GM21737 (cell line): Measurements from ENCODE around the gene RNF144A.

Source experiments
- ATAC-seq: cut with Tn5 transposase; IDR thresholded peaks from one replicate; pipeline ENCODE4 v1.9.1; 2021; ENCODE audit warnings: mild to moderate bottlenecking, moderate library complexity; ENCODE audit not compliant: unreplicated experiment

RNF144A gene

GRCh38 chr2:6945087-6945813 lies 28.0 kb downstream of the RNF144A start:
- peak; percentile 91 for ATAC-seq

DNA sequence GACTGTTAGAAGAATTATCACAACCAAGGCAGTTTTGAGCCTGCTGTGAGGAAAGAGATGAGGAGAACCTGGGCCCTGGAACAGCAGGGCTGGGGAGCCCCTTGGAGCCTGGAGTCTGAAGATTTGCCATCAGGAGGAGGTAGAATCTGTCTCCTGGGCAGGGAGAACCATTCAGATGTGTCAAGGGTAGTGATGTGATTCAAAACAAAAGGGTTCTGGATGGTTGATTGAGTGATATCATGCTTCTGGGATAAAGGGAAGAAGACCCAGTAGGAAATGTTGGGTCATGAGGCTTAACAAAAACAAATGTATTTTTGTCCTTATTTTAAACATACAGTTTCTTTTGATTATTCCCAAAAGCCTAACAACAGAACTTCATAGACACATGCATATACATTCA lies 28.6 kb downstream of the RNF144A start:
- no peak for ATAC-seq

DNA sequence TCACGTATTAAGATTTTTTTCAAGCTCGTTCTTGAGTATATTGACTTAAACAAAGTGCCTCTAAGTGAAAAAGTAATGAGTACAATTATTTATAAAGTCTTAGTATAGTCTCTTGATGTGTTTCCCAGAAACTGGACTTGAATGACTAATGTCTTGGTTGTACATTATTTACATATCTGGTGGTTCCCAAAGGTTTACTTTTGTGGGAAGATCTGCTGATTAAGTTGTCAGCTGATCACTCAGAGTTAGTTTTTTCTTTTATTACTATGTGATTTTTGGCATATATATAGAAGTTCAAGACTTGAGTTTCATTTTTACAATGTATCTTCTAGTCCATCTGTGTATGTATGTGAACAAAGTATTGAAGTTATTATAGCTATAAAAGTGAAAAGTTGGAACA lies 29.5 kb downstream of the RNF144A start:
- no peak for ATAC-seq

DNA sequence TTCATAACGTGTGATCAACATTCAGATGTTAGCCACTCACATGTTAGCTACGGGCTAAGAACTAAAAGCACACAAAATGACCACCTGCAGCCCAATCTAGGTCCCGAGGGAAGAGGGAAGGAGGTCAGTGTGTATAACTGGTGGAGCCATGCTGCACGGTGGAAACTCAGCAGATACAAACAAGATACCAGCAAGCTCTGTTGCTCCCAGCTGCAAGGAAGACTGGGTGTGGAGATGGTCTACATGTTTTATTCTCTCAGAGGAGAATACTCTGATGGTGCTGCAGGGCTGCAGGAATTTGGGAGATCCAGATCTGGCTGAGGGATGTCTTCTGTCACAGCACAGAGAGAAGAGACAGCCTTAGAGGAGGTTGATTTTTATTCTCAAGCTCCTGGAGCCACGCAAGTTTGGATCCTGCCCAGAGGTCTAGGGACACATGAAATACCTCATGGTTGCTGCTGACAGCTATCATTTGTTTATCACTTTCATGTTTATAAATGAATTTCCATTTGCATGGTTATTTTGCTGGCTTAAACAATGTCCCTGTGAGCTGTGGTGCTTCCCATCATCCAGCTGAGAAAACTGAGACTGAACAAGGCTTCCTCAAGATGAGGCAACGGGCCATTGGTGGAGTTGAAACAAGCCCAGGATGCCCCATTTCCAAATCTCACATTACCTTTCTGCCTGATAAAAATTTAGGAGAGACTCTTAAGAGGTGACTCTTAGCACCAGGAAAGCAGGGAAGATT lies 30.9 kb downstream of the RNF144A start:
- no peak for ATAC-seq

- no peak for ATAC-seq
Observed at GRCh38 chr2:6948677-6949351, 31.6 kb downstream of the RNF144A start.

- no peak for ATAC-seq
Observed at GRCh38 chr2:6951046-6951445, 33.8 kb downstream of the RNF144A start.

- no peak for ATAC-seq
Observed at GRCh38 chr2:6952101-6952500, 34.9 kb downstream of the RNF144A start.

DNA sequence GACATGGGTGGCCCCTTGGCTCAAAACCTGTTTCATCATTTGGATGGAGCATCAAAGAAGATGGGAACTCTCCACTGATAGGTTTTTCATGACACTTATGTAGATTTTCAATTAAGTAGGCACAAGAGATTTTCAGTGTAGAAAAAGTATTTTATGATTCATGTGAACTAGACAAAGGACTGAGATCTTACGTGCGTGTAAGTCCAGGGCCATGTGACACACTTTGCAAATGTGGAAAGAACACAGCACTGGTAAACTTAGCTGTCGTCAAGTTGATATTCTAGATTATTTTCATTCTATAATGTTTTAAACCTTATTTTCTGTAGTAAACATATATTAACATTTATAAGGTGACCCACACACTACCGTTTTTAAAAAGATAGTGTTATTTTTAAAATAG lies 37.4 kb downstream of the RNF144A start:
- ATAC-seq, result no peak

DNA sequence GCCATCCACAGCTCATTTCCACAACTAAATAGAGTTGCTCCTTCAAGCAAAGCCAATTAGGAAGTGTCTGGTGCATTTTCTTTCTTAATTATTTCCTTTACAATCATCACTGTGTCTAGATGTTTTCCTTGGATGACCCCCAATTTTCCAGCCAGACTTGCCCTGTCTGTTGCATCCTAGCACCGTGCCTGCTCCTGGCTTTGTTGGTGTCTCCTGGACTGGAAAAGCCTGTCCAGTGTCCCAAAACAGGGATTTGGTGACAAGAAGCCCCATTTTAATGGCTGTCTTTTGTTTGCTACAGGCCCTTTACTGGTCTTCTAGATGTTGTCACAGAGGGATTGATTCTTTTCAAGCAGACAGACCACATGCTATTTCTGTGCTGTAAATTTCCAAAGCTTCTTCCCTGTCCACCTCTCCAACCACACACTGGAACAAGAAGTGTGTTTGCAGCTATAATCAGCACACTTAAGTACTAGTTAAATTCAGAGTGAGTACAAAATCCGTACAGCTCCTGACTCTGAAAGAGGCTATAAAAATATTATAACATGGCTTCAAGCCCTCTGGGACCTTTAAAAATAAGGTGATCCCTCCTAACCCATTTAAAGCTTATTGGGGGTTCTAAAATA lies 38.4 kb downstream of the RNF144A start:
- no peak for ATAC-seq

DNA sequence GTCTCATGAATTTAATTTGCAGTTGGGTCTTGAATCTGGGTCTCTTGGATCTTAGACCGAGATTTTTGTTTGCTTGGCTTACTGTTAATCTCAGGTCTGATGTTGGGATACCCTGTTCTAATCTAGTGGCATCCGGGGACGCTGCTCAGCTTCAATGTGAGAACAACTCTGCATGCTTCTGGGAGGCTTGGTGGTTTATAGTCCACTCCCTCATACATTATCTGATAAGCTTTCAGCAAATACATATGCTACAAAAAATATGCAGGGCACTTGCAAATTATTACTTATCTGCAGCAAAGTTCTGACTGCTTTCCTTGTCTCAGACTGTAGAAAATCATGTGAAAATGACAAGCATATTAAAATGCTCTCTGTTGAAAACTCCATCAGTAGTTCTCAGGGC lies 39.4 kb downstream of the RNF144A start:
- ATAC-seq, result no peak

GRCh38 chr2:6957031-6957714 lies 40.0 kb downstream of the RNF144A start:
- ATAC-seq, result no peak

DNA sequence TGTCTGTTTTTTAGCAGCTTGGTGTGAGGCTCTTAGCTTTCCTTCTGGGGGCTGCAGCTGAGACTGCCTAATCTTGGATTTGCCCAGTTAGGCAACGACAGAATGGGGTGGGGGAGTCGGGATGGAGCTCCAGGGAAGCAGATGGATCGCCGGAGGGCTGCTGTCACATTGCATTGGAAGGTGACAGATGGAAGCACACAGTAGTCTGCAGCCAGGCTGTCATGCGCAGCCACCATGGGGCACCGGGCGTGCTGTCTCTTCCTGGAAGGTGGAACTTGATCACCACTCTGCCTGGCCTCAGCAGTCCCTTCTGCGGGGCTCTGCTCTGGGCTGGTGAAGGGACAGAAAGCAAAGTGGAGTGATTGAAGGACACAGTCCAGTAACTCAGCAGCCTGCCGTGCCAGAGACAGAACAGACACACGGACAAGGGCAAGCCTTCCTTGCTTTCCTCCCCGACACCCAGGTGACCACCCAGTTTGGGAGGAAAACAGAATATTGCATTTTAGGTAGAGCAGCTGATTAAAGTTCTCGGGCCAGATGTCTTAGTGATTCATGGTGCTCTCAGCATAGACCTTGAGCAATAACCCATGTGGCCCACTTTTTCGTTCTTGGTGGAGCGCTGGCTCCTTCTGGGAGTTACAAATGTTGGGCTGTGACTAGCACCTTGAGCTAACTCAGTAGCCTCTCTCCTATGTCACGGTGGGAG lies 40.9 kb downstream of the RNF144A start:
- no peak for ATAC-seq

GRCh38 chr2:6958616-6959235 lies 41.5 kb downstream of the RNF144A start:
- ATAC-seq, result no peak

- no peak for ATAC-seq
Observed at GRCh38 chr2:6959751-6960150, 42.5 kb downstream of the RNF144A start.

DNA sequence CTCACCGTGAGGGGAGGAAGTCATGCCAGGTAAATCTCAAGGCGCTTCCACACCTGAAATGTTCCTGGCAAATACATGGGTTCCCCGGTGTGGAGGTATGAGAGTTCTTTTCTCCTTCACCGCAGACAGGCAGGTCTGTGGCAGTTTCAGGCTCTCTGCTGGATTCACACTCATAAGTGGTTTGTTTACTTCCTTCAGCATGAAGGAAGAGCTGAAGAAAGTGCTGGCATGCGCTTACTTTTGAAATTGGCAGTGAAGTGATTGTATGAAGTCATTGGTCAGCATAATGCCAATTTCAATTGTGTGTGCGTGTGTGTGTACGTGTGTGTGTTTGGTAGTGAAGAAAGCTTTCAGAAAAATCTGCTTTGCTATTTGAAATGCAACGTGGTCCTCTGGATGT lies 43.4 kb downstream of the RNF144A start:
- ATAC-seq, result no peak

- ATAC-seq, result no peak
Observed at GRCh38 chr2:6963727-6964126, 46.5 kb downstream of the RNF144A start.

GRCh38 chr2:6965071-6965795 lies 48.0 kb downstream of the RNF144A start:
- no peak for ATAC-seq

GRCh38 chr2:6966446-6966940 lies 49.3 kb downstream of the RNF144A start:
- ATAC-seq, result no peak

- no peak for ATAC-seq
Observed at GRCh38 chr2:6967301-6967700, 50.1 kb downstream of the RNF144A start.
